DMS53 treated with DMSO at 0.1 percent for 48 hours (cell line): Measurements from ENCODE around the gene CHRND.

ENCODE experiments used
- DNase-seq: peaks from one replicate; lab custom pipeline; 2025; ENCODE audit not compliant: unreplicated experiment; lab: John Stamatoyannopoulos, UW

Gene CHRND

DNA sequence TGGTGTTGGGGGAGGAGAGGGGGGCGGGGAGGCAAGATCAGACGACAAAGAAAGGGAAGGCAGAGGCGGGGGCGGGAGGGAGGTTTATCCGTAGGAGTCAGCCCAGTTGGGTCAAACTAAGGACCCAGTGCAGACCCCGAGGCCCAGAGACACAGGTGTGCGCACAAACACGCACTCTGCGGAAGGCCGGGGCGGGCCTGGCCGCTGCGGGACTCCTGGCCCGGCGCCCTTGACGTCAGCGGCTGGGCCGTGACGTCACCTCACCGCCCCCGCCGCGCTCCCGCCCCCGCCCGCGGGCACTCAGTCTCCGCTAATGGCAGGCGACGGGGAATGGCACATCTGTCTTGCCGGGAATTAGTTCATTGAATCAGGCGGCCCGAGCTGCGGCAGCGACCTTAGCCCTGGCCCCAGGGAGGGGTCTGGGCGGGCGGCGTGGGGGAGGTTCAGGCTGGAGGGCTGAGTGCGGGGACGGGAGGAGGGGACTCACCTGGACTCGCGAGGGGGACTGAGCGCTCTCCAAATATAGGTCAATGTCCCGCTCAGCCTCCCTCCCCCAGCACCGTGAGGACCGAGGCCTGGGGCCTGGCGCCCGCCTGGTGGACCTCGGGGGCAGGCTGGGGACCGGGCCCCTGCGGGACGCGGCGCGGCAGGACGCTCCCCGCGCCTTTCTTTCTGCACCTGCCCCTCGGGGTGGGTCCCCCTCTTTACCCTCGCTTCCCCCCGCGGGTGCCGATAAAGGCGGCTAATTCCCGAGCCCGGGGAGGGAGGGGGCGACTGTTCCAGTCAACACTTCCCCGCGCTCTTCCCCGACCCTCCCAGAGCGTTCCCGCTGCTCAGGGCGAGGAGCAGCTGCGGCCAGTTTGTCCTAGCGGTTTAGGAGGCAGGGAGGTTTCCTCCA, 22.8 kb upstream of the CHRND start:
- peak; percentile 8 for DNase-seq

DNA sequence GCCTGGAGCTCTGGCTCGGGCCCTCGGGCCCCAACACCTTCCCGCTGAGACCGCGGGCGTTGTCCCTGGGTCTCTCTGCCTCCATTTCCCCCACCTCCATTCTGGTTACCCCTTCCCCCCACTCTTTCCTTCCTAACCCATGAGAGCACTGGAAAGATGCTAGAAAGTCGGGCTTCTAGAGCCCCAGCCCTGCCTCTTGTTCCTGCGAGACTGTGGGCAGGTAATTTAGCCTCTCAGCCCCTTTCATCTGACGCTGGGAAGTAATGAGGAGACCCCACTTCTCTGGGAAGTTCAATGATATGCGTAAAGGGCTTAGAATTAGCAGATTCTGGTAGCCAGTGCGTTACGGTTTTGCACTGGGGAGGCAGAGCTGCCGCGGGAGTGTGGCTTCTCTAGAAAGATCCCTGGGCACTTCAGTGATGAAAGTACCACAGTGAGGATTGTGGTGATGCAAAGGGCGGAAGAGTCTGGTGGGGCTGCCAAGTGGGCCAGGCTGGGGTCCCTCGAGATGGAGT, 22.1 kb upstream of the CHRND start:
- no peak for DNase-seq

DNA sequence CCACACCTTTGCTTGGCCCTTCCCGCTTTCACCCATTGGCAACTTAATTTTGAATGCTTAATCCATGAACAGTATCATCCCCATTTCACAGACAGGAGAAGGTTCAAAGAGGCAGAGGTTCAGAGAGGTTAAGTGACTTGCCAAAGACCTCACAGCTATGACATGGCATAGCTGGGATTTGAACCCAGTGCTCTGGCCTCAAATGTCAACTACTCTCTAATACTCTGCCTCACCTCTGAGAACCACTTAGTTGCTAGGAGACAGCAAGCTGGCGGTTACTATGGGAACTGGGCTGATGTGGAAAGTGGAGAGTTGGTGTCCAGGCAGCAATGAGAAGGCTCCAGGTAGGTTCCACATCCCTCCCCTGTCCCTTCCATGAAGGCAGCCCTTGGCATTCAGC, 21.5 kb upstream of the CHRND start:
- peak; percentile 5 for DNase-seq

DNA sequence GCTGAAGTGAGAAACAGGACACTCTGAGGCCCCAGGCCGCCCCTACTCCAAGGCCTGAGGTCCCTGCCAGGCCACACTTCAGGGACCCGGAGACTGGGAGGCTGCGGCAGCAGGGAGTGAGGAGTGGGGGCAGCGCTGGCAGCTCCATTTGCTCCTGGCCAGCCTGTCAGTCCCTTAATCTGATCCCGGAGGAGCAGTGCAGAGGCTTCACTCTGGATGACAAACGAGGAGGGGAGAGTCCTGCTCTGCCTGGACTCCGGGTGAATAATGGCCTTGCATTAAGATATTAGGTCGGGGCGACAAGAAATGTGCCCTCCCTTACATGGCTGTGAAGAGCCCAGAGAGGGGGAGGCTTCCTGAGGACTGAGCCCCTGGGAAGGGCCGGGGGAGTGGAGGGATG, 20.1 kb upstream of the CHRND start:
- DNase-seq: no peak

DNA sequence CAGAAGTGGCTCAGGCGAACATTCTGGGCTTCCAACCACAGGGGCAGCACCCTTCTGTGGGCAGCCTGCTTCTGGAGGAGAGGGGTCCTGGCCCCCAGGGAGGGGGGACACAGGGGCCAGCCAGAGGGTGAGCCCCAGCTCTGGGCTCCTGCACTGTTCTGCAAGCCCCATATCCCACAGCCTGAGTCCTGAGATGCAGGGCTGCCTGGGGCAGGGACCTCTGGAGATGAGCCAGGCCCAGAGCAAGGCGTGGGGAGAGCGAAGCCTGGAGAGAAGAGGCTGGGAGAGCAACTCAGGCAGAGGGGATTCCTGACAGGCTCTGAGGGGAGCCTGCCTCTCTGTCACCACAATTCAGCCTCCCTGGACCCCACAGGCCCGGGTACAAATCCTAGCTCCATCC, 19.3 kb upstream of the CHRND start:
- DNase-seq: no peak

DNA sequence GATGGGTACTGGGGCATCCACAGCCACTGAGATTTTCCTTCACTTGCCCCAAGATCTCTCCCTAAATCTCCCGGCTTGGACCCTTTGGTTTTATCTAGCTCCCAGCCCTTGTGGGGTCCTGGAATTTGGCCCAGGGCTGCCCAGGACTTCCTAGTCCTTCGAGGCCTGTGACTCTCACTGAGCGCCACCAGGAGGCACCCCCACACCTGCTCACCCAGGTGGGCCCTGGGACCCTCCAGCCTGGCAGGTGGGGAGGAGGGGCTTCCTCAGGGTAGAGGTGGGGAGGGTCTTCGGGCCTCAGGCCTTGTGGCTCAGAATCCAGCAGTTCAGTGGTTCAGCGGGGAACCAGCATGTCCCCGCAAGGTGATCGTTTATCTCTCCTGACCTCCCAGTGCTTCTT, 17.7 kb upstream of the CHRND start:
- DNase-seq: no peak

DNA sequence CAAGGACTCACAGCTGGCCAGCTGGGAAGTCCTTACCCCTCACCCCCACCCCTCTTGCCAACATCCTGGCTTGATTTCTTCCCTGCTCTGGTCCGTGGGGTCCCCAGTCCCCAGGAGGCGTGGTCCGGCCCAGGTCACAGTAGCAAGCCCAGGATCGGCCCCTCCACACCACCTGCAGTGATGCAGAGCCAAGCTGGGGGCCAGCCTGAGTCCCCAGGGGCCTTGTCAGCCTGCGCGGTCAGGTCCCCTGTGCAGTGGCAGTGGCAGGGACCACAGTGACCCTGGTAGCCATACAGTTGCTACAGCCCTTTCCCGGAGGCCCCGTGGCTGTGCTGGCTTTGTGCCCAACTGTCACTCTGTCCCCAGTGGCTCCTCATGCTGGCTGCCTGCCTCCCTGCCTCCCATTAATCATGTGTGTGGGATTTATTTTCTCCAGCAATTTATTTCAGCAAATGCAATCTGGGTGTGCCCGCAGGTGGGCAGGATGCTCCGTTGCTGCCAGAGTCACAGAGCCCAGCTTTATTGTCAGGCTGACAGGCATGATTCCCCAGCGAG, 14.5 kb upstream of the CHRND start:
- no peak for DNase-seq

DNA sequence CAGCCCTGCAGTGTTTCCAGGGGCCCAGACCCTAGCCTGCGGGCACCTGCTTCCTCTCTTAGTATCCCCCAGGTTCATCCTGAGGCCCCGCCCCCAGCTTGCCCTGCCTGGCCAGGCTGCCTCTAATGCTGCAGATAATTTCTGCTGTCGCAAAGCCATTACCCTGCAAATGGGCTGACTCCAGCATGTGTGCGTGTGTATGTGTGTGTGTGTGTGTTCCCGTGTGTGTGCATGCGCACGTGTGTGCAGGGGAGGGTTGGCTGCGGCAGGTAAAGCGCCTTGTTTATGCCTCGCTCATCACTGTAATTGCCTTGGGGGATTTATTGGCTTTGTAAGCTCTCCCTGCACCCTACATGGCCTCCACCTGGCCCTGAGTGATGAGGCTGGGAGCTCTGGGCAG, 13.4 kb upstream of the CHRND start:
- no peak for DNase-seq

DNA sequence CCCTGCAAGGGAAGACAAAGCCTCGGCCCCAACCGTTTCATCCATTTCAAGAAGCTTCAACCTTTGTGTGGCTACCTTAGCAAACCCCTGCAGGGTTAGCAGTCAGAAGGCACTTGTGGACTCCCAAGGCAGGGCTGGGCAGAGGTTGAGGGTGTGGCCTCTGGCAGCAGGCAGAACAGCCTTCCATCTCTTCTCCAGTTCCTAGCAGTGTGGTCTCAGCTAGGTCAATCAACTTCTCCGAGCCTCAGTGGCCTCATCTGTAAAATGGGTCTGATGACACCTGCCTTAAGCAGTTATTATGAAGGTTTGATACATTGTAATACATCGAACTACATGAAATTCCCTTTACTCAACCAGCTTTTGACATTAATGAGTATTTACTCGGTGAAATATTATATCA, 12.6 kb upstream of the CHRND start:
- no peak for DNase-seq

DNA sequence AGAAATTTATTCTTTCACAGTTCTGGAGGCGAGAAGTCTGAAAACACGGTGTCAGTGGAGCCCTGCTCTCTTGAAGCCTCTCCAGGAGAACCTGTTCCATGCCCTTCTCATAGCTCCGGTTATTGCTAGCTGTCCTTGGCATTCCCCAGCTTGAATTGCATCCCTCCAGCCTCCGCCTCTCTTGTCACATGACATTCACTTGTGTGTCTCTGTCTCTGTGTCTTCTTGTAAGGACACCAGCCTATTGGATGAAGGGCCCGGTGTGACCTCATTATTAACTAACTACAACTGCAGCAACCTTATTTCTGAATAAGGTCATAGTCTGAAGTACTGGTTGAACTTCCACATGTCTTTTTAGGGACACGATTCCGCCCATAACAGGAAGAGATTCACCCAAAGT, 10.3 kb upstream of the CHRND start:
- no peak for DNase-seq

DNA sequence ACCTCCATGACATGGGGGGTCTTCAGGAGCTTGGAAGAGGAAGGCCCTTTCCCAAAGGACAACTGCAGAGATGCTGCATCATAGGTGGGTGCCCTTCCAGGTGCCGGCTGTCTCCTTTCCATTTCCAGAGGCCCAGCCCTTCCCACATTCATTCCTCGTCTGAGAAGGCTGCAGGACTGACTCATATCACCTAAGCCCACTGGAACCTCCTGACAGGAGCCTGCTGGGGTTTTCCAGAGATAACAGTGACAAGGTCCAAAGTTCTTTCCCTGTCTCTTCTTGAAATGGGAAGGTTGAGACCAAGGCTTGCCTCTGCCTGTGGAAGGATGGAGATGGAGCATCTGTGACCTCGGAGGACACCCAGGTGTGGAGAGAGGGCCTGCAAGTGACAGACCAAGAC, 9.4 kb upstream of the CHRND start:
- DNase-seq: no peak

DNA sequence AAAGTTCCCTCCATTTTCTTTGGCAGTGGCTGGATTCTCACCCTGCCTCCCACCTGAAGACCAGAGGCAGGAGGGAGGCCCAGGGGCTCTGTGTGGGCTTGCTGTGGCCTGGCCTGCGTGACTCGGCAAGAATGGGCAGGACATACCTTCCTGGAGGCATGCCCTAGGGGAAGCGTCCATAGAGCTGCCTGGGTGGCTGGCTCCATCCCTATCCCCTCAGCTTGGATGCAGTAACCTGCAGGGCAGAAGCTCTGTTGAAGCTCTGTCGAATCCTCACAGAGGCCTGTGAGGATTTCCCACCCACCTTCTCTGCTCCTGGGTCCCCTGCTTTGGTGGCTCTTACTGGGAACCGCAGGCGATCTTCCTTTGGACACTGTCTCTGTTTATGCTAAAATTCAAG, 7.1 kb upstream of the CHRND start:
- DNase-seq: no peak

DNA sequence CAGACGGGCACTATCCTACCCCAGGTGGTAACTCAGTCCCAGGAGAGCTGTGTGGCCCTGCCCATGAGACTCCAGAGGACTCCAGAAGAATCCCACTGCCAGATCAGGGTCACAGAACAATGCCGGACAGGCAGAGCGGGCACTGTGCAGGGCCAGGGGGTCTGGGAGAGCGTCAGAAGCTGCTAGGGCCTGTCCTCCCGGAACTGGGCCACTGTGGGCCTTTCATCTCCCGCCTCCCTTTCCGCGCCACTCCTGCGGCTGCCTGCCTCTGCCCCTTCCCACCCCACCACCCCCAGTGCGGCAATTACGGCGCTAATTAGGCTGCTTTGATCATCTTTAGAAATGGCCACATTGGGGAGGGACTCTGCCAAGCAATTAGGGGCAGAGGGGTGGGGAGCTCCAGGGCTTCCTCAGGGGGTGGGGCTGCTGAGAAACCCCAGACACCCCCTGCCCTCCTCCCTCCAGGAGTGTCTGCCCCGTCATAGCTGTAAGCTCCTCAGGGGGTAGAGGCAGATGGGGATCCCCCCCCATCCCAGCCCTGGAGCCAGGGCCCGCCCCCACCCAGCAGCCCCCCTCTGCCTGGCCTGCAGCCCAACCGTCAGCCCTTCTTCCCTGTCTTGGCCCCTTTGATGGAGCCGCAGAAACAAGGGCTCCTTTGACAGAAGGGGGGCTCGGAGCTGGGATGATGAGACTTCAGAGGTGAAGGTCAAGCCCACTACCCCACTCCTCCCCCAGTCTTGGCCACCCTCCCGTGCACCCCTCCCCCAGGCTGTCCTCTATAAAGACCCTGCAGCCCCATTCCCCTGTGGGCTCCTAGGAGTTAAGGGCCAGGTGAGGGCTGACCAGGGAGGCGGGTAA, 6.2 kb upstream of the CHRND start, which contains the start of gene PRSS56:
Gene PRSS56 (plus strand): TSS at position 808 of the 858 bp plus-strand sequence. CDS start 211 bp downstream, outside the sequence.
- DNase-seq: no peak

DNA sequence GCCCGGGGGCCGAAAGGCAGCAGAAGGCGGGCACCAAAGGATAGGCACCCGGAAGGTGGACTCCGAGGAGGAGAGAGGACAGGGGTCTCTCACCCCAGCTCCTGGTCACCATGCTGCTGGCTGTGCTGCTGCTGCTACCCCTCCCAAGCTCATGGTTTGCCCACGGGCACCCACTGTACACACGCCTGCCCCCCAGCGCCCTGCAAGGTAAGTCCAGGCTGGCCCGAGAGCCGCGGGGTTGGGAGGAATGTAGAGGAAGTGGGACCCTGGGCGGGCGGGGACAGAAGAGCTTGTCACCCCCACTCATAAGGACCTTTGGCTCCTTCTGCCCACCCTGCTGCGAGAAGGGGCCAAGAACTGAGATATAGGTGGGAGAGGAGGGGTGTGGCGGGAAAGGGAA, 5.5 kb upstream of the CHRND start:
- DNase-seq: no peak

DNA sequence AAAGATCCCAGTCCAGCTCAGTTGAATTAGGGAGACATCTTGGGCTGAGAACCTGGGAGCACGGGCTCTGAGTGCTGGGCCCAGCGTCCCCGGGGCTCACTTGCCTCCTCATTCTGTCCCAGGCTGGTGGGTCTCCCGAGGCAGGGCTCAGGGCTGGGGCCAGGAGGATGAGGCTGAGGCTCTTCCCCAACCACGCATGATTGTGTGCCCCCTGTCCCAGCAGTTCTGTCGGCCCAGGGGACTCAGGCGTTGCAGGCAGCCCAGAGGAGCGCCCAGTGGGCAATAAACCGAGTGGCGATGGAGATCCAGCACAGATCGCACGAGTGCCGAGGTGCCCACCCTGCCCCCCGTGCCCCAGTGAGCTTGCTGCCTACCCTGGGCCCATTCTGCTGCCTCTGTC, 4.9 kb upstream of the CHRND start:
- no peak for DNase-seq

DNA sequence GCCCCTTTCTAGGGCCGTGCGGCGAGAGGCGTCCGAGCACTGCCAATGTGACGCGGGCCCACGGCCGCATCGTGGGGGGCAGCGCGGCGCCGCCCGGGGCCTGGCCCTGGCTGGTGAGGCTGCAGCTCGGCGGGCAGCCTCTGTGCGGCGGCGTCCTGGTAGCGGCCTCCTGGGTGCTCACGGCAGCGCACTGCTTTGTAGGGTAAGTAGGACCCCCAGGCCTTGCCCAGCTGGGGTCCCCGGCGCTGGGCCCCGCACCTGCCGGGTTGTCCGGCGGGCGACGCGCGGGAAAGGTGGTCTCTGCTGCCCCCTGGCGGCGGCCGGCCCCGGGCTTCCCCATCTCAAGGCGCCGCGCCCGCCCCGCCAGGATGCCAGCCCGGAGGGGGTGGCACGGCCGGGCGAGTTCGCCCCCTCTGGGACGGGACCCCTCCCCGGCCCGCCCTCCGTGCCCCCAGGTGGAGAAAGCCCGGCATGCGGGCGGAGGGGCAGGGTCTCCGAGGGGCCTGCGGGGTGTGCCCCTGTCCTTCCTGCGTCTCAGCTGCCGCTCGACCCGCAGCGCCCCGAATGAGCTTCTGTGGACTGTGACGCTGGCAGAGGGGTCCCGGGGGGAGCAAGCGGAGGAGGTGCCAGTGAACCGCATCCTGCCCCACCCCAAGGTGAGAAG, 3.9 kb upstream of the CHRND start:
- DNase-seq: no peak

DNA sequence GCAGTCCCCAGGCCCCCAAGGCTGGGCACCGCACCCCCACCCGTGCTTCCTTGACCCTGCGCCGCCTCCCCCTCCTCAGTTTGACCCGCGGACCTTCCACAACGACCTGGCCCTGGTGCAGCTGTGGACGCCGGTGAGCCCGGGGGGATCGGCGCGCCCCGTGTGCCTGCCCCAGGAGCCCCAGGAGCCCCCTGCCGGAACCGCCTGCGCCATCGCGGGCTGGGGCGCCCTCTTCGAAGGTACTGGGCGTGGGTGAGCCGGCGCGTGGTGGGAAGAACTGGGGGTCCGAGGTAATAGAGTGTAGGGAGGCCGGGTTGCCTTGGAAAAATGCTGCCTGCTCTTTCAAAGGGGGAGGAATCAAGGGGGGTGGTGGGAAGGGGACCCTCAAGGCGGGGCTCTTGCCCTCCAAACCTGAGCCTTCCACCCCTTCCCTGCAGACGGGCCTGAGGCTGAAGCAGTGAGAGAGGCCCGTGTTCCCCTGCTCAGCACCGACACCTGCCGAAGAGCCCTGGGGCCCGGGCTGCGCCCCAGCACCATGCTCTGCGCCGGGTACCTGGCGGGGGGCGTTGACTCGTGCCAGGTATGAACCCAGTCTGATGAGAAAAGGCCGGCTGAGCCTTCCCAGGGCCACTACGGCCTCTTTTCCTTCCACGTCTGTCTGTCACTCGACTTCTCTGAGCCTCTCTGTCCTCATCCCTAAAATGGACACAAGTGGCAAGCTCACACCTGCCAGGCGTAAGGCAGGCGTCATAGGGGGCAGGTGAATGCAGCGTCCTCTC, 3.1 kb upstream of the CHRND start:
- DNase-seq: no peak

DNA sequence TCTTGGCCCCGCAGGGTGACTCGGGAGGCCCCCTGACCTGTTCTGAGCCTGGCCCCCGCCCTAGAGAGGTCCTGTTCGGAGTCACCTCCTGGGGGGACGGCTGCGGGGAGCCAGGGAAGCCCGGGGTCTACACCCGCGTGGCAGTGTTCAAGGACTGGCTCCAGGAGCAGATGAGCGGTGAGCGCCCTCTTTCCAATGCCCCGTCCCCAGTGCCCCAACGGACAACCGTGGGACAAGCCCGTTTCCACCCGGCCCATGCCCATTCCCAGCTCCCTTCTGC, 2.6 kb upstream of the CHRND start:
- DNase-seq: no peak

DNA sequence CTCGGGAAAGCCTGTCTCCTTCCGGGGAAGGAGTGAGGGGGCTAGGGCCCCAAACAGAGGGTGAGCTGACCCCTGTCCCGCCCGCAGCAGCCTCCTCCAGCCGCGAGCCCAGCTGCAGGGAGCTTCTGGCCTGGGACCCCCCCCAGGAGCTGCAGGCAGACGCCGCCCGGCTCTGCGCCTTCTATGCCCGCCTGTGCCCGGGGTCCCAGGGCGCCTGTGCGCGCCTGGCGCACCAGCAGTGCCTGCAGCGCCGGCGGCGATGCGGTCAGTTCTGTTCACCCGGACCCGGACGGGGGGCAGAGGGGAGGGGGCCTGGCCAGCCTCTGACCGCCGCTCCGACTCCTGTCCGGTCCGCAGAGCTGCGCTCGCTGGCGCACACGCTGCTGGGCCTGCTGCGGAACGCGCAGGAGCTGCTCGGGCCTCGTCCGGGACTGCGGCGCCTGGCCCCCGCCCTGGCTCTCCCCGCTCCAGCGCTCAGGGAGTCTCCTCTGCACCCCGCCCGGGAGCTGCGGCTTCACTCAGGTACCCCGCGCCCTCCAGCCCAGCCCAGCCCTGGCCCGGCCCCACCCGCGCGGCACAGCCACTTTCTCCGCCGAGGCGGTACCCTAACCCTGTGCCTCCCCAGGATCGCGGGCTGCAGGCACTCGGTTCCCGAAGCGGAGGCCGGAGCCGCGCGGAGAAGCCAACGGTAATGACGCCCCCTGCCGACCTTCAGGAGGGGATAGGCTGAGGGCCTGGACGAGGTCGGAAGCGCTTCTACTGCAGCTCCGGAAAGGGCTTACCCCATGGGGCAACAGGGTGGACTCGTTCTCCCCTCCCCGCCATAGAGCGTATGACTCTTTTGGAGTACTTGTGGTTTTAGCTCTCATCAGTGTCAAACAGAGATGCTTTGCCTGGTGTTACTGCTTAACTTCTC, 2.0 kb upstream of the CHRND start:
- DNase-seq: peak; percentile 7
